GM18868 (cell line): ENCODE data around the gene TP73.

Experiments
- ATAC-seq: cut with Tn5 transposase; IDR thresholded peaks from one replicate; pipeline ENCODE4 v1.9.1; 2021; ENCODE audit warnings: mild to moderate bottlenecking, moderate library complexity; ENCODE audit not compliant: unreplicated experiment

The TP73 gene

DNA sequence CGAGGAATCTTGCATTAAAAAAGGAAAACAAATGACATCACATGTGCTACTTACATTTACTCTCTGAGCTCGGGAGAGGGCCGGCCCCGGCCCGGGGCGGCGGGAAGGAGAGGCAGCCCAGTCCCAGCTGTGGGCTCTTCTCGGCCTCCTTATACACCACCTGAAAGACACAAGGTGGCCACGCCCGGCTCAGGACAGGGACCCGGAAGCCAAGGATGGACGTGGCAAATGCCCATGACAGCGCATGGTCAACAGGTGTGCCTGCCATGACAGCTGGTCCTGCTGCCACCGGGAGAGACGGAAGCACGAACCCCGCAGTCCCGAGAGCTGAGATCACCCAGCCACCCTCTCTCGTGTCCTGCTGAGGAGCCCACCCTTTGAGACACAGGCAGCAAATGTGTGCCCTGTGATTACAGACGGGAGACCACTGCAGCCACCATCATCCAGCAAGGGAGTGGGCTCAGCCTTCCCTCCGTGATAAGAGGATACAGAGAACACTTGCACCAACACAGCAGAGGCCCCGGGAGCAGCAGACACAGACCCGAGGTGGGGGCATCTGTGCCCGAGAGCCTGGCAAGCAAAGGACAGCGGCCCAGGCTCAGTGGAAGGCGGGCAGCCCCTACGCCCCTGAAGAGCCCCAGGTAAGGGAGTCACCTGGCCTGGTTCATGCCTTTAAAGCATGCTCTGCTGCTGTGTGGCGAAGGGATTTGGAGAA, 18.8 kb upstream of the TP73 start:
- no peak for ATAC-seq

DNA sequence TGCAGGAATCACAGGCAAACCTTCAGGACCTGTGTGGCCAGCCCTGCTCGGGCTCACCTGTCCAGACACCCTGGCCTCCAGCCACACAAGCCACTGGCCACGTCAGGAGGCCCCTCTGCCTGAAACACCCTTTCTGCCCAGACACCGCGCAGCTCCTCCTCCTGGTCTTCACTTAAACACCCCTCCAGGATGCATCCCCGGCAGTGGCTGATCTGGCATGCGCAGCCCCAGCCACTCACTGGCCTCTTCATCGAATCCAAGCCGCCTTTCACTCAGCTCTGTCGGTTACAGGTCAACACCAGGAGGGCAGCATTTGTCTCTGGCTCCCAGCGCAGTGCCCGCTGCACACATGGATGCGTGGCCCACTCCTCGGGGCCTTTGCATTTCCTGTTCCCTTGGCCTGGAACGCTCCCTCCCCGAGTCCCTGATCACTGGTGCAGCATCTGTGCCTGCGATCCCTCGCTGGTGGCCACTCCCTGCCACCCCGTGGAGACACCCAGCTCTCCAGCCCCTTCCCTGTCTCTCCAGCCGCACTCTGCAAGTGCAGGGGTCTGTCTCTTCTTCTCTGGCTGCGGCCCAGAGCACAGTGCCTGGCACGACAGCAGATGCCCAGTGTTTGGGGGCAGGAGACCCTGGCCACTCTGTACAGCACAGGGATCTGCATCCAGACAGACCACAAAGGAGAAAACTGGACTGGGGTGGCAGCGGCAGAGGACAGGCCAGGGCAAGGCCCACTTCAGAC, 18.1 kb upstream of the TP73 start:
- no peak for ATAC-seq

DNA sequence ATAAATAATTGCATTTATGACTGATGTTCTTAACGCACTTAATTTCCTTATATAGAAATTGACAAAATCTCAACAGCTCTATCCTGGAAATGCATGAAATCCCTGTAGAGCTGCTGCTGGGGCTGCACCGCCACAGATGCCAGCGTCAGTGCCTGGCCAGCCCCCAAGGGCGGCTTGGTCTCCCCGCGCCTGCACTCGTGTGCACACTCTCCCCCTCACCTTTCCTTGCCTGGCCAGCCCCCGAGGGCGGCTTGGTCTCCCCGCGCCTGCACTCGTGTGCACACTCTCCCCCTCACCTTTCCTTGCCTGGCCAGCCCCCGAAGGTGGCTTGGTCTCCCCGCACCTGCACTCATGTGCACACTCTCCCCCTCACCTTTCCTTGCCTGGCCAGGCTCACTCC, 16.2 kb upstream of the TP73 start:
- ATAC-seq, result no peak

DNA sequence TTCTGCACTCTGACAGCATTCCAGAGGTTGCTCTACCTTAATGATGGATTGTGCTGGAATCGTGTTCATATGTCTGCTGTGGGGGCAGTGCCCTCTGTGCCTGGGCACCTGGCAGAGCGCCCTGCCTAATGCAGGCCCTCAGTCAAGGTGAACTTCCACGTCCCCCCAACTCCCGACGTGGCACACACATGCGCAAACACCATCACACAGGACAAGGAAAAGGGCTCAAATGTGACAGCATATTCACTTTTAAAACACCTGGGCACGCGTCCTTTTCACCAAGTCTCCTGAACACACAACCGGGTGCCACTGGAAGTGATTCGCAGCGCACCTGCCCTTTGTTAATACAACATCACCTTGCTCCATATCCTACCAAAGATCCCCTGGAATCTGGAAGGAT, 15.8 kb upstream of the TP73 start:
- no peak for ATAC-seq

DNA sequence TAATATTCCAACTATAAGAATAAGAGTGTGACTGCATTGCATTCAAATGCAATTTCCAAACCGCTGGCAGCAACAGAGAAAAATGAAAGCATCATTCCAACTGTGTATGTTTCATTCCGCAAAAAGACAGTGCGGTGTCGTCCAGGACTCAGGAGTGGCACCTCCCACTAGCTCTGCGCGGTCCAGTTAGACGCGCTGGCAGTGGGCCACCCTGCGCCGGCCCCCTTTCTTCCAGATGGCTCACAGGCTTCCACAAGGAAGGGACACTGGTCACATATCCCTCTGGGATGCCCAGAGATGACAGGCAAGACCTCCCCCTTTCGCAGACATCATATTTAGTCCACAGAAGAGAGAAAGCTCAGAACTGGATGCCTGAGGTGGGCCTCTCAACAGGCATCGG, 14.3 kb upstream of the TP73 start:
- no peak for ATAC-seq

DNA sequence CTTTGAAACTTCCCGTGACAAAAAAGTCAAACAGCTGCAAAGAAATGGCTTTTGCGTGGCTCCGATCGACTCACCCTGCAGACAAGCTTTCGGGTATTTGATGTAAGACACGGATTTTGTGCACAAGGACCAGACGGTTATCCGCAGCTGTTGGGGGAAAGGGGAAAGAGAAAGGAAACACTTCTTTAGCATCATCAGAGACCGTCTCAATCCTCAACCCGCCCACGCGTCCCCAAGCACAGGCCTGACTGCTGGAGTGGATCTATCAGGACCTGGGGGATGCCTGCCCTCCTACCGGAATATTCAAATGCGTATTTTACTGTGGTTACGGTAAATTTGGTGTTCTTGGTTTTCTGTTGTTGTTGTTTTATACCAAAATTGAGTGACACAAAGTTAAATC, 13.6 kb upstream of the TP73 start:
- no peak for ATAC-seq

DNA sequence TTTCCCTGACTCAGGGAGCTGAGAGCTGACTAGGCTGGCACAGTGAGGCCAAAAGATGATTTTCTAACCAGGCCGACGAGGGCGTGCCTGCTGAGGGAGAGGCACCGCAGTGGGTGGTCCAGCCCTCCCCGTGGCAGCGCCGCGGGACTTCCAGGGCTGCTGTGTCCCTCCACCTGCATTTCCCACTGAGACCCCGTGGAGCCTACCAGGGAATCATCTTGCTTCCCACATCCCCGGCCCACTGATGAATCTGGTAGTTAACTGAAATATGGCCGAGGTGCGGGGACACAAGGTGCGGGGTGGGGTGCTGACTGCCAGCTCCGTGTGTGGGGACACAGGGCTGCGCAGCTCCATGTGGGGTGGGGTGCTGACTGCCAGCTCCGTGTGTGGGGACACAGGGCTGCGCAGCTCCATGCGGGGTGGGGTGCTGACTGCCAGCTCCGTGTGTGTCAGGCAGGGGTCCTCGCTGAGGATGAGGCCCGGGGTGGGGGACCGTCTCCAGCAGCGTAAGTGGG, 12.9 kb upstream of the TP73 start:
- ATAC-seq, result no peak

DNA sequence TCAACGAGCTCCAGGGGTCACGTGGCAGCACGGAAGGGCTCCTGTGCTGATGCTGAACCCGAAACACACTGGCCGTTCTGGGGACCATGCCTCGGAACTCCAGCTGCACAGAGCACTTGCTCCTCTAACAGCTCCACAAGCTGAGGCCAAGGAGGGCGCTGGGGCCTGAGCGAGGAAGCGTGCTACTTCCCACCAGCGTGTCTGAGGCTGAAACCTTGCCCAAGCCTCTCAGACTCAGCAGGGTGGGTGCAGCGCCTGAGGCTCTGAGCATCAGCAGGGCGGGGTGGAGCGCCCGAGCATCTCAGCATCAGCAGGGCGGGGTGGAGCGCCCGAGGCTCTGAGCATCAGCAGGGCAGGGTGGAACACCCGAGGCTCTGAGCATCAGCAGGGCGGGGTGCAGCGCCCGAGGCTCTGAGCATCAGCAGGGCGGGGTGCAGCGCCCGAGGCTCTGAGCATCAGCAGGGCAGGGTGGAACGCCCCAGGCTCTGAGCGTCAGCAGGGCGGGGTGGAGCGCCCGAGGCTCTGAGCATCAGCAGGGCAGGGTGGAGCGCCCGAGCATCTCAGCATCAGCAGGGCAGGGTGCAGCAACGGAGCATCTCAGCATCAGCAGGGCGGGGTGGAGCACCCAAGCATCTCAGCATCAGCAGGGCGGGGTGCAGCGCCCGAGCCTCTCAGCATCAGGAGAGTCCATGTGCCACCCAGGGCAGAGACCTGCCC, 12.0 kb upstream of the TP73 start:
- ATAC-seq, result no peak

DNA sequence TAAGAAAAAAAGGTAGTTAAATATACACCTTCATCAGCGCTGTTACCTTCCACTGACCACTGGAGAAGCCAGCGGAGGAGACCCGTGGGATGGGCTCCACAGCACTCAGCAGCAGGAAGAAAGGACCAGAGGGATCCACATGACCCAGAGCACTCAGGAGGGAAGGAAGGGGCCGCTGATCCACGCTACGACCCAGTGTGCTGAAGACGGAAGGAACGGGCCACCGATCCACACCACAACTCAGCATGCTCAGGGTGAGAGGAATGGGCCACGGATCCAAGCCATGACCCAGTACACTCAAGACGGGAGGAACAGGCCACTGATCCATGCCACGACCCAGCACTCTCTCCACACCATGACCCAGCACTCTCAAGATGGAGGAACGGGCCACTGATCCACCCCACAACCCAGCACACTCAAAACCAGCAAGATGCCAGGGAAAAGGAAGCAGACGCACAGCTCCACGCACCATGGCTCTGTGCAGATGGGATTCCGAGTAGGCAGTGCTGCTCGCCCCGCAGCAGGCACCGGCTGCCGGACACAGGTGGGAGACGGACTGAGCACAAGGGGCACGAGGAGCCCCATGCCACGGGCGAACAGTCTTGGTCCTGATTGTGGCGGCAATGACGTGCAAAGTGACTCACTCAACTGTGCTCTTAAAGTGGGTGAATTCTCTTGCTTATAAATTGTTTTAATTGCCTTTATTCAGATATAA, 11.1 kb upstream of the TP73 start:
- ATAC-seq, result no peak

DNA sequence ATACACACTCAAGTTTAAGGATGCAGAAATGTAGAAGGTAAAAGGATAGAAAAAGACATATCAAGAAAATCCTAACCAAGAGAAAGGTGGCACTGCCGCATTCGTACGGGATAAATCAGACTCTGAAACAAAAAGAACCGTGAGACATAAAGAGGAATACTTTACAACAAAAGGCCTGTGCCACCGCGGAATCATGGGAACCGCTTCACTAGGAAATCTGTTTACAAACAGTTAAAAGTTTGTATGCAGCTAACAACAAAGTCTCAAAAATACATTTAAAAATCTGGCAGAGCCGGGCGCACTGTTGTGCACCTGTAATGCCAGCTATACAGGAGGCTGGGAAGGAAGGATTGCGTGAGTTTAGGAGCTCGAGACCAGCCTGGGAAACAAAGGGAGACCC, 10.5 kb upstream of the TP73 start:
- no peak for ATAC-seq

DNA sequence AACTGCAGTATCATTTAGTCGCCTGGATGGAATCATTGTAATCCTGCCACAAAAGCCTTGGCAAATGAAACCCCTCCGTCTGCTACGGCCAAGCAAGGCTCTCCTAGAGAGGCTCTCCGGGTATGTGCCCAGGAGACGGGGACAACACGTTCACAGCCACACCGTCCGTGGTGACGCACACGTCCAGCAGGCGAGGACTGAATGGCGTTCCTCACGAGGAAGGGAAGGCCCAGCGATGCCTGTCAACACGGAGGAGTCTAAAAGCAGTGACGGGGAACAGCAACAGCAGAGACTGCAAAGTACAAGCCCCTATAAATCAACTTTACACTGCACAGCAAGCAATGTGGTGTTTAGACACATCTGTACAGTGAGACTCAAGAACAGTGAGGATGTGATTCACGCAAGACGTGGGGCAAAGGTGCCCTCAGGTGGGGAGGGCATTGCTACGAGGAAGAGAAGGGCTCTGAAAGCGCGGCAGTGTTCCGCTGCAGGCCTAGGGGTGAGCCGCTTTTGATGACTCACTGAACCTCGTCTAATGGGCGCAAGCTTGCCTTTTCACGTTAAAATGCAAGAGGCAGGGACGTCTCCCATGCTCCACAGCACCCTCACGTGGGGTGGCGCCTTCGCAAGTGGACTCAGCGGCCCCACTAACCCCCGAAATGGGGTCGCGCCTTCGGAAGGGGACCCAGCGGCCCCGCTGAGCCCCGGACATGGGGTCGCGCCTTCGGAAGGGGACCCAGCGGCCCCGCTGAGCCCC, 9.2 kb upstream of the TP73 start:
- no peak for ATAC-seq

DNA sequence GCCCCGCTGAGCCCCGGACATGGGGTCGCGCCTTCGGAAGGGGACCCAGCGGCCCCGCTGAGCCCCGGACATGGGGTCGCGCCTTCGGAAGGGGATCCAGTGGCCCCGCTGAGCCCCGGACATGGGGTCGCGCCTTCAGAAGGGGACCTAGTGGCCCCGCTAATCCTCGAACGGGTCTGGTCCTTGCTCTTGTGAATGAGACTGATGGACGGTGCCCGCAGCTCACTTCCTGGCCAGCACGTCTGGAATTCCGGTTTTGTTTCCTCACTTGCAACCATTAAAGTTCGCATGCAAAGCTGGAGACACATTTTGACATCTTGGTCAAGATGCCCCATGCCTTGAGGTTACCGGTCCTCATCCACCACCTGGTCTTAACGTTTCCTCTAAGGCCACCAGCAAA, 8.0 kb upstream of the TP73 start:
- no peak for ATAC-seq

DNA sequence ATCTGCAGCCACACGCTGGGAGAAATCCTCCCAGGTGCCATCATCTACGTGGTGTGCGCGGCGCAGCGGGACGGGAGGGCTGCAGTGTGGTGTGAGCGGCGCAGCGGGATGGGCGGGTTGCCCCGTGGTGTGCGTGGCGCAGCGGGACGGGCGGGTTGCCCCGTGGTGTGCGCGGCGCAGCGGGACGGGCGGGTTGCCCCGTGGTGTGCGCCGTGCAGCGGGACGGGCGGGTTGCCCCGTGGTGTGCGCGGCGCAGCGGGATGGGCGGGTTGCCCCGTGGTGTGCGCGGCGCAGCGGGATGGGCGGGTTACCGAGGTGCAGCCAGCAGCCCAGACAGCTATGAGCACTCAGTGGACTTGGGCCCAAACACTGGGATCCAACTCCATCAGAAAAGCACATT, 7.1 kb upstream of the TP73 start:
- no peak for ATAC-seq

DNA sequence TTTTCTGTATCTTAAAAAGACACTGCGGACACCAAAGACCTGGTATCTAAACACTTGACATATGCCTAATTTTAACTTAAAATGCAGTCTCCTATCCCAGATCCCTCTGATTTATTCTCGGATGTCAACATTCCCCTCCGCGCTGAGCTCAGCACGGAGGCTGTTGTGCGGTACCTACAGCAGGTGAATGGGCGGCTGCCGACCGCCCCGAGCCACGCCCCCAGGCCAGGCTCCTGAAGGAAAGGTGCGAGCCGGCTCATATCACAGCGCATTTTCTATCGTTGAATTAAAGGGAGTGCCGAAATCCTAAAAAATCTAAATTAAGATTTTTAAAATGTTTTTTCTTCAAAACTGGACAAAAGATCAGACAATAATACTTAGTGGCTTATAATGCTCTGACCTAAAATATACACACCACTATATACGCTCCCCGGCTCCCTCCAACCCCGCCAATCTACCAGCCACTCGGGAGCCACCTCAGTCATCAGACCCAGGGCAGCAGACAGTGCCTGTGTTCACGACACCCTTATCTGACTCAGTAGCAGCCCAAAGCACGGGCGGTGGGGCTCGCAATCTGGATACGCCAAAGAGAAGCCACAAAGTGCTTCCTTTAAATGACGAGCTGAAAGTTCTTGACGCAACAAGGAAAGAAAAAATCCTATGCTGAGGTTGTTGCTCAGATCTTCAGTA, 6.5 kb upstream of the TP73 start:
- no peak for ATAC-seq

DNA sequence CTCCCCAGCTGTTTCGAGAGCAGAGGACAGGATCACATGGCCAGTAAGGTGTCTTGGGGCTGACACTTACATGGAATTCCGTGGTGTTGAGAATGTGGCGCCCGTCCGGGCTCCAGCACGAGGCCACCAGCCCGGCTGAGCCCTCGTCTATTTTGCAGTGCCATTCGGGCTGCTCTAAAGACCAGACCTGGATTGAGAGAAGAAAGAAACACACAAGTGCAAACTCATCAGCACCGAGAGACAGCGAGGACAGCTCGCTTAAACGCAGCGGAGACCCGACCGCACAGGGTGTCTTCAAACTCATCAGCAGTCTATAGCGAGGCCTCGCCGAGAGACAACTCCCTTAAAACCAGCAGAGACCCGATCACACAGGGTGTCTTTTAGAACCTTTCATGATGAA, 5.7 kb upstream of the TP73 start:
- no peak for ATAC-seq

DNA sequence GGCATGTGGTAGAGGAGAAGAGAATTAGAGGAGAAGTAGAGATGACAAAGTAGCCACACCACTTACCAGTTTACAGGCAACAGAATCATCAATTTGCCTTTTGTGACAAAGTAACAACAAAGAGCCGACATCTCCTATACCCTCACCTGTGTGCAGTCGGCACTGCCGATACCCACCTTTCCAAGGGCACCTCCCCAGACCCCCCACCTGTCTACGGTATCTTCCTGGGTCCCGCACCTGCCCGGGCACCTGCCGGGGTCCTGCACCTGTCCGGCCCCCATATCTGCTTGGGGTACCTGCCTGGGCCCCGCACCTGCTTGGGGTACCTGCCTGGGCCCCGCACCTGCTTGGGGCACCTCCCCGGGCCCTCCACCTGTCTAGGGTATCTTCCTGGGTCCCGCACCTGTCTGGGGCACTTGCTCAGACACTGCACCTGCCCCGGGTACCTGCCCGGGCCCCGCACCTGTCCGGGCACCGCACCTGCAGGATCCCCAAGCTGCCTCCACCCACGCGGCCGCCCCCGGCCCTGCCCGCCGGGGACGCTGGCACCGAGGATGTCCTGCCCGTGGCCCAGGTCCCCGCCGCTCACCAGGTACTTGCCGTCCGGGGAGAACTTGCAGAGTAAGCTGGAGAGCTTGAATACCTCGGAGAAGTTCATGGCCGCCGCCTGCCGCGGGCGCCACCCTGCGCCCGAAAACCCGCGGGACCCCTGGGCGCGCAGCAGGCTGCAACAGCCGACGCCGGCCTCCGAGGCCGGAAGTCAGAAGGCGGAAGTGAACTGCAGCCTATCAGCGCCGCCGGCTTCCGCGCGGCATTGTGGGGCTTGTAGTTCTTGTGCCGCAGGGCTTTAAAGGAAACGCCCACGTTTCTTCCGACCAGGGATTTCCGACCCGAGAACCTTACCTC, 2.7 kb upstream of the TP73 start, which contains the start of gene WRAP73:
TSS of gene WRAP73 (minus strand) at position 762 of the 906 bp plus-strand sequence. CDS start at position 658, 104 bp downstream.
- ATAC-seq, result peak; percentile 81

DNA sequence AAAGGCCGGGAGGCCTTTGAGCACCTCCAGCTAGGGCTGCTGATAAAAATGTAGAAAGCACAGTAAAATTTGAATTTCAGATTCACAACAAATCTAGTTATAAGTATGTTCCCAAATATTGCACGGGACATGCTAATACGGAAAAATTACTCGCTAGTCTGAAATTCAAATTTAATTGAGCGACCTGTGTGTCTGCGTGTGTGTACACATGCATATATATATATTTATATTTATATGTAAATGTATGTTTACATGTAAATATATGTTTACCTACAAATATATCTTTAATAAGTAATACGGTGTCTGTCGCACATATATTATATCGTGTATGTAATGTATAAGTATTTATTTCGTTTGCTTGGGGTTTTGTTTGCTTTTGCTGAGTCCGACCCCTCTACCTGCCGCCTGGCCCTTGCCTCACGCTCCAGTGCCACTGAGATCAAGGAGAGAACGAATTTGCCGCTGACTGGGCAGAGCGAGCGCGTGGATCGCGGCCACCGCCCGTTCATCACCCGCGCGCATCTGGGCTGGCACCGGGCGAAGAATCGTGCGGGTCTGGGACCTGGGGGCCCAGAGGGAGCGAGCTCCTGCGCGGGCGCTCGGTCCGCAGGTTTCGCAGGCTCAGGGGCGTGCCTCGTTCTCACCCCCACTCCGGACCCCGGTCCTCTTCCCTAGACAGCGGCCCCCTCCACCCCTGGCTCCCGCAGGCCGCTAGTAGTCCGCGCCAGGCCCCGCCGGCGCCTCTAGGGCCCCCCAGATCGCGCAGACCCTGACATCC, 1.9 kb upstream of the TP73 start:
- no peak for ATAC-seq
